Measurements from ENCODE around the gene DHX32.
"Not testable (repeated sequence)": the region's sequence is repeated elsewhere in the genome, so short reads cannot be mapped to it uniquely, and the experiment has no call there.

DHX32 gene, protein sequence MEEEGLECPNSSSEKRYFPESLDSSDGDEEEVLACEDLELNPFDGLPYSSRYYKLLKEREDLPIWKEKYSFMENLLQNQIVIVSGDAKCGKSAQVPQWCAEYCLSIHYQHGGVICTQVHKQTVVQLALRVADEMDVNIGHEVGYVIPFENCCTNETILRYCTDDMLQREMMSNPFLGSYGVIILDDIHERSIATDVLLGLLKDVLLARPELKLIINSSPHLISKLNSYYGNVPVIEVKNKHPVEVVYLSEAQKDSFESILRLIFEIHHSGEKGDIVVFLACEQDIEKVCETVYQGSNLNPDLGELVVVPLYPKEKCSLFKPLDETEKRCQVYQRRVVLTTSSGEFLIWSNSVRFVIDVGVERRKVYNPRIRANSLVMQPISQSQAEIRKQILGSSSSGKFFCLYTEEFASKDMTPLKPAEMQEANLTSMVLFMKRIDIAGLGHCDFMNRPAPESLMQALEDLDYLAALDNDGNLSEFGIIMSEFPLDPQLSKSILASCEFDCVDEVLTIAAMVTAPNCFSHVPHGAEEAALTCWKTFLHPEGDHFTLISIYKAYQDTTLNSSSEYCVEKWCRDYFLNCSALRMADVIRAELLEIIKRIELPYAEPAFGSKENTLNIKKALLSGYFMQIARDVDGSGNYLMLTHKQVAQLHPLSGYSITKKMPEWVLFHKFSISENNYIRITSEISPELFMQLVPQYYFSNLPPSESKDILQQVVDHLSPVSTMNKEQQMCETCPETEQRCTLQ

DNA sequence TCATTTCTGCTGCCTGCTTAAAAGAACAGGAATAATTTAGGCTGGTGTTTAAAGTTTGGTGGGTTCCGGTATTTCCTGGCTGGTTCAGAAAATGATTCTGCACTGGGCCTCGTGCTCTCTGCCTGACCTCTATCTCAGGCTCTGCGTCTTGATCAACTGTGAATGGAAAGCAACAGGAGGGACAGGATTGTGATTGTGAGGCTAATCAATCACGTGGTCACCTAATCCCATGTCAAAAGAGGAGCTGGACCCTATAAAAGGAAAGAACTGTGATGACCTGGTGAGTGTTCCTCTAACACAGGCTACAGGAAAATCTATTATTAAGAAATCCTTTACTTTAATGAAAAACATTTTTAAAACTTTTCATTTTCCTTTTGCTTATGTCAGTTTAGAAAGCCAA lies at the start of gene DHX32:
Gene DHX32, minus strand, starts transcription at position 101 of the 400 bp plus-strand sequence. CDS start 468 bp downstream, outside the sequence.
- H3K4me1 Mint-ChIP-seq, result no peaks in the 10 kb centered on the region
- H3K27ac Mint-ChIP-seq, result no peak within 1 kb of the TSS
- H3K36me3 Mint-ChIP-seq, result peaks cover 21% of the 10 kb centered on the region
- H3K27me3 Mint-ChIP-seq, result no peaks in the 10 kb centered on the region
- H3K4me3 Mint-ChIP-seq, result no peak within 1 kb of the TSS
- H3K9me3 Mint-ChIP-seq, result no peaks in the 10 kb centered on the region

DNA sequence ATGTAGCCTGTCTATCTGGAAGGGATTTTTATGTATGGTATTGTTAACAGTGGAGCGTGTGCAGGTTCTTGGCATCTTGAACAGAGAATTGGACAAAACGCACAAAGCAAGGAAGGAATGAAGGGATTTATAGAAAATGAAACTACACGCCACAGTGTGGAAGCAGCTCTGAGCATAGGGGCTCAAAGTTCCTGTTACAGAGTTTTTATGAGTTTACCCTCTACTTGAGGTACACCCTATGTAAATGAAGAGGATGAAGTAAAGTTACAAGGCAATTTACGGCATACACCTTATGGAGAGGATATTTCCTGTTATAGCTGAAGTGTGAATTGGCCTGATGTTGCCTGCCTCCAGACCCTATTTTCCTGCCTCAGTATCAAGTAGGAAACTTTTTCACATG lies 48.5 kb upstream of the DHX32 start:
- no peaks in the 10 kb centered on the region for H3K9me3 Mint-ChIP-seq
- H3K4me1 Mint-ChIP-seq, result no peaks in the 10 kb centered on the region
- peaks cover 8% of the 10 kb centered on the region for H3K27me3 Mint-ChIP-seq
- no peak overlapping the region for H3K27ac Mint-ChIP-seq
- no peak overlapping the region for H3K4me3 Mint-ChIP-seq
- H3K36me3 Mint-ChIP-seq, result no peaks in the 10 kb centered on the region

DNA sequence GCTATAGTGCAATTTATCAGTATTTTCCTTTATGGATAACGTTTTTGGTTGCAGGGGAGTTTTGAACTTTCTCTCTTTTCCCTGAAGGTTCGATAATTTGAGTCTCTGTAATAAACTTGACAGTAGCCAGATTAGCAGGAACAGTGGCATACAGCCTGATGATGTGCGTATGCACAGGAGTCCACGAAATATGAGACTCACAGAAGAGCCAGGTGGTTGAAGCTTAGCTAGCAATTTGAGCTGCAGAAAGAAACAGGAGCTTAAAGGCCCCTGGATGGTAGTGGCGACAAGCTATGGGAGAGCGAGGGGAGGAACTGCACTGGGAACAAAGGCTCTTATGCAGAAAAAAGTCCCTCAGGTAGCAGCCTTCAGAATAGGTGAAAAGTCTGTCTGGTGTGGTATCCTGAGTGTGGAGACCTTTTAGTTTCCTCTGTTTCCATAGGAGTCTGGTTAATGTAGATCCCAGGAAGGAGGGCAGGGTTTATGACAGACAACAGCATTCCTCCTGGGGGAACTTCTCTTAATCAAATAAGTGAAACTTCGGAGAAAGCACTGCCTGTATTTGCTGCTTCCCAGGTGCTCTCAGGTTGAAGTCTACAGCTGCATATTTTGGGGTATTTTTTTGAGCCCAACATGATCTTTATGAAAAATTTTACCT lies 48.0 kb upstream of the DHX32 start:
- H3K27me3 Mint-ChIP-seq, result peaks cover 5% of the 10 kb centered on the region
- H3K4me3 Mint-ChIP-seq, result no peak overlapping the region
- H3K9me3 Mint-ChIP-seq, result no peaks in the 10 kb centered on the region
- no peak overlapping the region for H3K27ac Mint-ChIP-seq
- no peaks in the 10 kb centered on the region for H3K4me1 Mint-ChIP-seq
- H3K36me3 Mint-ChIP-seq, result no peaks in the 10 kb centered on the region

DNA sequence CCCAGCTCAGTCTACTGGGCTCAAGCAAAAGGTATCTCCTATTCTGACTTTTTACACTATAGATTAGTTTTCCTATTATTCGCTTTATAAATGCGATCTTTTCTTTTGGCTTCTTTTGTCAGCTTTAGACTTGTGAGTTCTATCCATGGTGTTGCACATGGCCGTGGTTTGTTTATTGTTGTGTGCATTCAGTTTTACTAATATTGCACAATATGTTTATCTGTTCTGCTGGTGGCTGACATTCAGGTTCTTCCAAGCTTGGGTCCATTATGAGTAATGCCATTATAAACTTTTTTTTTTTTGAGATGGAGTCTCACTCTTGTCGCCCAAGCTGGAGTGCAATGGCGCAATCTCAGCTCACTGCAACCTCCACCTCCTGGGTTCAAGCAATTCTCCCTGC lies 46.2 kb upstream of the DHX32 start:
- not testable (repeated sequence) for H3K36me3 Mint-ChIP-seq, H3K27me3 Mint-ChIP-seq, H3K9me3 Mint-ChIP-seq, H3K4me3 Mint-ChIP-seq, H3K27ac Mint-ChIP-seq, H3K4me1 Mint-ChIP-seq

DNA sequence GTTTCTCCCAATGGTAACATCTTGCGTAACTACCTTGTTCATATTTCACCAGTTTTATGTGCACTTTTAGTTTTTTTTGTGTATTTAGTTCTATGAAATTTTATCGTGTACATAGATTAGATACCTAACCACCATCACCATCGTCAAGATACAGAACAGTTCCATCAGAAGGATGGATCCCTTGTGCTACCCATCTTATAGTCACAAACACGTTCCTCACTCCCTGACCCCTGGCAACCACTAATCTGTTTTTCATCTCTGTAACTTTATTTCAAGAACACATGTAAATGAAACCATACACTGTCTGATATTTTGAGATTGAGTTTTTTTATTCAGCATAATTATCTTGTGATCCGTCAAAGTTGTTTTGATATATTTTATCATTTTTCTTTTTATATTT lies 45.2 kb upstream of the DHX32 start:
- H3K9me3 Mint-ChIP-seq, result no peaks in the 10 kb centered on the region
- no peaks in the 10 kb centered on the region for H3K36me3 Mint-ChIP-seq
- H3K27me3 Mint-ChIP-seq, result peaks cover 1% of the 10 kb centered on the region
- no peaks in the 10 kb centered on the region for H3K4me1 Mint-ChIP-seq
- no peak overlapping the region for H3K27ac Mint-ChIP-seq
- H3K4me3 Mint-ChIP-seq, result no peak overlapping the region

DNA sequence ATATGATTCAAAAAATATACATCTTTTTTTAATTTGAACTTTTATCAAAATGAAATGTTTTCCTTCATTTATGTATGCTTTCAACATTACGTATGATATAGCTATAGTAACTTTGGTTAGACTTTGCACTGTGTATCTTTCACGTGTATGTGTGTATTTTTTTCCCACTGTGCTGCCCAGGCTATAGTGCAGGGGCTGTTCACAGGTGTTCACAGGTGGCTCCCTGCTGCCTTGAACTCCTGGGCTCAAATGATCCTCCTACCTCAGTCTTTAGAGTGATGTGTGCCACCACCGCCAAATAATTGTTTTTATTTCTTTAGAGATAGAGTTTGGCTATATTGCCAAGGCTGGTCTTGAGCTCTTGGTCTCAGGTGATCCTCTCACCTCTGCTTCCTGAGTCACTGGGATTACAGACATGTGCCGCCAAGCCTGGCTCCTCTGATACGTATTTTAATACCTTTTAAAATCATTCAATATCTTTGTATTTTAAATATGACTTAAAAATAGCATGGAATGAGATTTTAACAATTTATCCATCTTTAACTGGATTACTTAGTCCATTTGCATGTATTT lies 44.3 kb upstream of the DHX32 start:
- no peaks in the 10 kb centered on the region for H3K4me1 Mint-ChIP-seq
- no peak overlapping the region for H3K4me3 Mint-ChIP-seq
- no peaks in the 10 kb centered on the region for H3K36me3 Mint-ChIP-seq
- peaks cover 1% of the 10 kb centered on the region for H3K27me3 Mint-ChIP-seq
- no peak overlapping the region for H3K27ac Mint-ChIP-seq
- H3K9me3 Mint-ChIP-seq, result no peaks in the 10 kb centered on the region

DNA sequence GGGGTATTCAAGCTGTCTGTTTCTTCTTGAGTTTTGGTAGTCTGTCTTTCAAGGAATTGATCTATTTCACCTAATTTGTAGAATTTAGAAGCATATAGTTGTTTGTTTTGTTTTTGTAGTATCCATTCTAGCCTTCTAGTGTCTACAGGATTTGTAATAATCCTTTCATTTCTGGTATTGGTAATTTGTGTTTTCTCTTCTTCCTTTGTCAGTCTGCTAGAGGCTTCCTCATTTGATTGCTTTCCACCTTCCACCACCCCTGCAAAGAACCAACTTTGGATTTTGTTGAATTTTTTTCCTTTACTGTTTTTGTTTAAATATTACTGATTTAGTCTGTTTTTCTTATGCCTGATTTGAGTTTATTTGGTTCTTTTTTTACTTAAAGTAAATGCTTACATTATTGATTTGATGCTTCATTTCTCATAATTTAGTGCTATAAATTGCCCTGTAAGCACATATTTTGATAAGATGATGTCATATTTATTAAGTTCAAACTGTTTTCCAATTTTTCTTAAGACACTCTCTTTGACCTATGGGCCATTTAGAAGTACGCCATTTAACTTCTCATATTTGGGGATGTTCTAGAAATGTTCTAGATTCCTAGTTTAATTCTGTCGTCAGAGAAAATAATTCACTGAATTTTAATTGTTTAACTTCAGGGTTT lies 40.7 kb upstream of the DHX32 start:
- not testable (repeated sequence) for H3K36me3 Mint-ChIP-seq, H3K9me3 Mint-ChIP-seq, H3K4me3 Mint-ChIP-seq, H3K4me1 Mint-ChIP-seq, H3K27ac Mint-ChIP-seq, H3K27me3 Mint-ChIP-seq

DNA sequence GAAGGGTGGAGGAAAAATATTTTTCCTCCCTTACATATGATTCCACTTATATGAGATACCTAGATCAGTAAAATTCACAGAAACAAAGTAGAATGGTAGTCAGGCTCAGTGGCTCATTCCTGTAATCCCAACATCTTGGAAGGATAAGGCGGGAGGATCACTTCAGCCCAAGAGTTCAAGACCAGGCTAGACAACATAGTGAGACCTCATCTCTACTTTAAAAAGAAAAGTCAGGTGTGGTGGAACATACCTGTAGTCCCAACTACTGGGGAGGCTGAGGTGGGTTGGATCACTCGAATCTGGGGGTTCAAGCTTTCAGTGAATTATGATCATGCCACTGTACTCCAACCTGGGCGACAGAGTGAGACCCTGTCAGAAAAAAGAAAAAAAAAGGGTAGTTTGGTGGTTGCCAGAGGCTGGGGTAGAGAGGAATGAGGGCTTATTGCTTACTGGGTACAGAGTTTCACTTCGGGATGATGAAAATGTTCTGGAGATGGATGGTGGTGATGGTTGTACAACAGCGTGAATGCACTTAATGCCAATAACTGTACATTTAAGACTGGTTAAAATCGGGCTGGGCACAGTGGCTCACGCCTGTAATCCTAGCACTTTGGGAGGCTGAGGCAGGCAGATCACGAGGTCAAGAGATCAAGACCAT lies 36.7 kb upstream of the DHX32 start:
- H3K27me3 Mint-ChIP-seq, H3K9me3 Mint-ChIP-seq, H3K36me3 Mint-ChIP-seq, H3K4me1 Mint-ChIP-seq, H3K27ac Mint-ChIP-seq, H3K4me3 Mint-ChIP-seq: not testable (repeated sequence)

DNA sequence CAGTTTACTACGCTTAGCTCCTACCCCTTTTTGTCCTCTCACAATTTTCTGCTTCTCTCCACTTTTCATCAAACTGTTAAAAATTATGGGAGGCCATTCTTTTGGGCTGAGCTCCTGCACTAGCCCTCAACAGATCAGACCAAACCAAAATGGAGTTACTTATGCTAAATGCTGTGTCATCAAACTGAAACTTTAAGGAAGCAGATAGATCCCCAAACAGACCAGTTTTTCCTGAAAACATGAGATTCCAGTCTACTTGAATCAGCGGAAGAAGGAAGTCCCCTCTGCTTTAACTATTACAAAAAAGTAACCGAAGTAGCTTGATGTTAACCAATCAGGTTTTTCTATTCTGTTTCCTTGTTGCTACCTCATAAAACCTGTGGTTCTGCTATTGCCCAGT lies 35.9 kb upstream of the DHX32 start:
- Mint-ChIP-seq H3K4me3 (no peak overlapping the region), H3K27ac (no peak overlapping the region), H3K36me3 (no peaks in the 10 kb centered on the region), H3K4me1 (no peaks in the 10 kb centered on the region), H3K9me3 (no peaks in the 10 kb centered on the region), H3K27me3 (no peaks in the 10 kb centered on the region)

DNA sequence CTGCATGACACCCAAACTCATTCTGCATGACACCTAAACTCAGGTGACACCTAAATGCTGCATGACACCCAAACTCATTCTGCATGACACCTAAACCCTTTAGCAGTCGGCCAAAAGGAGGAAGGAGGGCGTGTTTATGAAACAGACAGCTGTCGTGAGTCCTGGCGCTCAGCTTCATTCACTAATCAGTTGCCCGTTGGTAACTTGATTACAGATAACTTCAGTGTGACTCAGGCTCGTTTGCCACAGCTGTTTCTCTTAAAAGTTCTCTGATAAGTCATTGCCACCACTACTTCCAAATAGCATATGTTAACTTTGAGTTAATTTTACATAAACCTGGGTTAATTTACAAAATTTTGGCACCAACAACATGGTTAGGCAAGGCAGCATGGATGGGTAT lies 32.2 kb upstream of the DHX32 start:
- H3K27me3 Mint-ChIP-seq, H3K36me3 Mint-ChIP-seq, H3K9me3 Mint-ChIP-seq, H3K27ac Mint-ChIP-seq, H3K4me1 Mint-ChIP-seq, H3K4me3 Mint-ChIP-seq: not testable (repeated sequence)

DNA sequence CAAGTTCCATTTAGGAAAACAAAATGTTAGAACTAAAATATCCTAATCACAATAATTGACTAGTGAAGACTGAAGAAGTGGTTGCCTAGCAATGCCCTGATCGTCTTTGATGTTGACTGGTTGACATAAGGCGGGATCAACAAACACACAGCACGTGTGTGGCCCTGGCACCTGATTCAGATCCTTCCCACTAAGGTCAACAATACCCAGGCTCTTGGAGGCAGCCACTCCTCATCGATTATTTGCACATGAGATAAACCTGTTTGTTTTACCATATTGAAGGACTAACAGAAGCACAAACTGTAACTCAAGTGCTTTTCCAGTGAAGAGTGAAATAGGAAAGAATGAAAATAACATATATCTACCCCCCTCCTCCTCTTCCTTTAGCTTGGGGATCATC lies 30.9 kb upstream of the DHX32 start:
- no peak overlapping the region for H3K4me3 Mint-ChIP-seq
- no peak overlapping the region for H3K27ac Mint-ChIP-seq
- H3K9me3 Mint-ChIP-seq, result no peaks in the 10 kb centered on the region
- no peaks in the 10 kb centered on the region for H3K4me1 Mint-ChIP-seq
- no peaks in the 10 kb centered on the region for H3K27me3 Mint-ChIP-seq
- H3K36me3 Mint-ChIP-seq, result no peaks in the 10 kb centered on the region

DNA sequence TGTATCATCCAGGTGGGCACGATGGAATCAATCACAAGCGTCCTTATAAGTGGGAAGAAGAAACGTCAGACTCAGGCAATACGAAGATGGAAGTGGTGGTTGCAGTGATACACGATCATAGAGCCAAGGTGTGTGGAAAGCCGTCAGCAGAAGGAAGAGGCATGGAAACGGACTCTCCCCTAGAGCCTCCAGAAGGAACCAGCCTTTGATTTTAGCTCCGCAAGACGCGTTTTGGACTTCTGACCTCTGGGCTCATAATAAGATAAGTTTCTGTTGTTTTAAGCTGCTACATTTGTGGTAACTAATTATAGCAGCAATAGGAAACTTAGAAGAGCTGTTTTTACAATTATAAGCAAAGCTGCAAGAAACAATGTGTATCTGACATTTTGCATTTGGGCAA lies 30.1 kb upstream of the DHX32 start:
- Mint-ChIP-seq H3K27me3 (no peaks in the 10 kb centered on the region), H3K4me1 (no peaks in the 10 kb centered on the region), H3K27ac (no peak overlapping the region), H3K9me3 (no peaks in the 10 kb centered on the region), H3K36me3 (no peaks in the 10 kb centered on the region), H3K4me3 (no peak overlapping the region)

DNA sequence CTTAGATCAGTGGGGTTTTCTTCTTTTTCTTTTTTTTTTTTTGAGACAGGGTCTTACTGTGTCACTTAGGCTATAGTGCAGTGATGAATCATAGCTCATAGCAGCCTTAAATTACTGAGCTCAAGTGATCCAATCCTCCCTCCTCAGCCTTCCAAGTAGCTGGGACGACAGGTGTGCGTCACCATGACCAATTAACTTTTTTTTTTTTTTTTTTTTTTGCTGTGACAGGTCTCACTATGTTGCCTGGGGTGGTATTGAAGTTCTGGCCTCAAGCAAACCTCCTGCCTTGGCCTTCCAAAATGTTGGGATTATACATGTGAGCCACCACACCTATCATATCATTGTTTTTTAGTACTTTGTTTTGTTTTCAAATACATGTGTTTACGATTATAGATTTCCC lies 28.4 kb upstream of the DHX32 start:
- not testable (repeated sequence) for H3K27ac Mint-ChIP-seq, H3K9me3 Mint-ChIP-seq, H3K36me3 Mint-ChIP-seq, H3K27me3 Mint-ChIP-seq, H3K4me1 Mint-ChIP-seq, H3K4me3 Mint-ChIP-seq

DNA sequence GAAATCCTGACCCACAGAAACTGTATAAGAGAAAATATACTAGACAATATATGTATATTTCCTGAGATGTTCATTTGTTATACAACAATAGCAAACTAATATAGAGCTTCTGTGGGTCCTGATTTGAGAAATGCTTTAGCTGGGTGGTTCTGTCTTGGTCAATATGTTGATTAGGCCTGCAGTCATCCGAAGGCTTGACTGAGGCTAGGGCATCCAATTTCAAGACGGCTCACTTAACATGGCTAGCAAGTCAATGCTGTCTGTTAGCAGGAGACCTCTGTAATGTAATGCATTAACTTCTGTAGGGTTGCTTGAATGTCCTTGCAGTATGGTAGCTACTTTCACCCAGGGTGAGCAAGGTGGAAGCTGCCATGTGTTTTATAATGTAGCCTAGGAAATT lies 27.7 kb upstream of the DHX32 start:
- not testable (repeated sequence) for H3K27me3 Mint-ChIP-seq

DNA sequence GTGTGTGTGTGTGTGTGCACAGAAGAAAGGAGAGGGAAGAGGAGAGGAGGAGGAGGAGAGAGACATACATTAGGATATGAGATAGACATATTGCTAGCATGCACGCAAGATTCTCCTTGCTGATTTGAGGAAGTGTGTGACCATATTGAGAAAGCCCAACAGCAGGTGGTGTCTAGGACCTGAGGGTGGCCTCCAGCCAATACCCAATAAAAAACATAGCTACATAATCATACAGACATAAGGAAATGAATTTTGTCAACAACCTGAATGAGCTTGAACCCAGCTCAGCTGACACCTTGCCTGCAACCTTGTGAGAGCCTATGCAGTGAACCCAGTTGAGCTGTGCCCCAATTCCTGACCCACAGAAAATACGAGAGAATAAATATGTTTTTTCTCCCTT lies 26.5 kb upstream of the DHX32 start:
- not testable (repeated sequence) for H3K4me1 Mint-ChIP-seq, H3K36me3 Mint-ChIP-seq

More for the DNA sequence above, 27.7 kb upstream of the DHX32 start:
- H3K4me3 Mint-ChIP-seq, H3K36me3 Mint-ChIP-seq, H3K4me1 Mint-ChIP-seq, H3K27ac Mint-ChIP-seq, H3K9me3 Mint-ChIP-seq: not testable (repeated sequence)

More for the DNA sequence above, 26.5 kb upstream of the DHX32 start:
- not testable (repeated sequence) for H3K4me3 Mint-ChIP-seq, H3K27me3 Mint-ChIP-seq, H3K9me3 Mint-ChIP-seq, H3K27ac Mint-ChIP-seq
